ENCODE data around the gene CEL.

The CEL gene

DNA sequence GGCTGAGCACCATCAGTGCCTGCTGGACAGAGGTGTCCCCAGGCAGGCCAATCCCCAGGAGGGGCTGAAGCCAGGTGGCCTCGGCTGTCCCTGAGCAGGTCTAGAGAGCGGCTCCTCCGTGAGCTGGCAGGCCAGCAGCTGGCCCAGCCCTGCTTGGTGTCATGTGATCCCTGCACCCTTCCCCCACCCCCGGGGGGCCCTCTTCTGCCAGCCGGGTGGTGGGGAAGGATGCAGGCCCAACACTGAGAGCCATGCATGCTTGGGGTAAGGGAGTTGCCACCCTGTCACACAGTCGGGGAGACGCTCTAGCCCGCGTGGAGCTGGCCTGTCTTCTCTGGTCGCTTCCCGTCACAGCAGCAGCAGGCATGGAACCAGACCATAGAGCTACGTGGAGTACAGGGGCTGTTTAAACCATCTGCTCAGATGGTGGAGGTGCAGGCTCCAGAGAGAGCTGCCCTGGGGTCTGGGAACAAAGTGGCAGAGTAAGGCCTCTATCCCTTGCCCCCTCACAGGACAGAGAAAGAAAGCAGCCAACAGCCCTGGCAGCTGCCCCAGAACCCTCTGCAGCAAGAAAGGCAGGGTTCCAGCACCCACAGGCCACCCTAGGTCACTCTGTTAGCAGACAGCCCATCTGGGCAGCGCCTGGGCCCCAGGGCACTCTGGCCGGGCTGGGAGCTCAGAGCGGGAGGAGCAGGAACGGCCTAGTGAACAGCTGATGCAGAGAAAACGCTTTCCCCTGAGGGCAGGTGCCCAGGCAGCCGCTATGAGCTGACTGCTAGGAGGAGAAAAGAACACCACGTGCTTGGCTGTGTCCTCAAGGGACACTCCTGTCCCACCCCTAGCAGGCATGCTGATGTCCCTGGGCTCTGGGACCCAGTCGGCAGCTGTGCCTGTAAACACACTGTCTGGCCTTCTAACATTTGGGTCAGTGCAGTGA is 52.4 kb downstream of the CEL start:
- no peak for DNase-seq
- H3K4me1 Mint-ChIP-seq, result peaks cover 52 to 72% of the 10 kb centered on the region in 2 donors
- peaks cover 19 to 29% of the 10 kb centered on the region in 2 donors for H3K36me3 Mint-ChIP-seq

DNA sequence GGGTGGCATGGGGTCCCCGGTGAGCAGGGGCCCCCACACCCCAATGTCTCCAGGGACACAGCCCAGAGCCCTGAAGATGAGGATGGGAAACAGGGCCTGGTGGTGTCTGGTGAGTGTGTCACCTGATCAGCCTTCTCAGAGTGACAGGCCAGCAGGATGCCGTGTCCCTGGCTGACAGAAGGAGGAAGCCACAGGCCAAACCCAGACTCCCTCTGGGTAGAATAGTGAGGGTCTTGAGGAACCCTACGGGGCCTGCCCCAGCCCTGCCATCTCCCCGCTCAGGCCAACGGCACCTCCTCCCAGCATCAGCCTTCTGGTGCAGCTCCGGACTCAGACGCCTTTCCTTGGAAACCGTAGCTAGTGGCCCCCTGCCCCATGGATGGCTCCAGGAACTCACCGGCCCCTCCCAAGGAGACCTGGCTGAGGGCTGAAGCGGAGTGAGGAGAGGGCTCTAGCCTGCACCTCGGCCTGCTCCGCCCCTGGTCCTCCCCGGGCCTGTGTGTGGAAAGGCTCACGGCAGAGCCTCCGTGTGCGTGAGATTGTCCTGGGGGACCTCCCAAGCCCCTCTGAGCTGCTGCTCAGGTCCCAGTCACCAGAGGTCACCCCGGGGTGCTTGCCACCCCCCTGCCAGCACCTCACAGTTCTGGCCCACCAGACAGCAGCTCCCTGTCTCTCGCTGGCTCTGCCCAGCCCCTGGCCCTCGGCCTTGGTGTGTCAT is 53.3 kb downstream of the CEL start:
- Mint-ChIP-seq H3K27ac (peak overlapping the region; percentile 94), H3K9me3 (no peaks in the 10 kb centered on the region), H3K27me3 (no peaks in the 10 kb centered on the region), H3K36me3 (peaks cover 16 to 21% of the 10 kb centered on the region in 2 donors), H3K4me1 (peaks cover 56 to 80% of the 10 kb centered on the region in 2 donors), H3K4me3 (peak overlapping the region; percentile 55 to 75)
- DNase-seq (no peak), ATAC-seq (replicated peaks) (peak; percentile 38 to 52)

More for the DNA sequence above, 52.4 kb downstream of the CEL start:
- H3K27ac Mint-ChIP-seq, result peak overlapping the region; percentile 94
- H3K4me3 Mint-ChIP-seq, result peak overlapping the region; percentile 67 to 75
- H3K9me3 Mint-ChIP-seq, result no peaks in the 10 kb centered on the region
- peak; percentile 58 to 66 for ATAC-seq (replicated peaks)
- no peaks in the 10 kb centered on the region for H3K27me3 Mint-ChIP-seq

DNA sequence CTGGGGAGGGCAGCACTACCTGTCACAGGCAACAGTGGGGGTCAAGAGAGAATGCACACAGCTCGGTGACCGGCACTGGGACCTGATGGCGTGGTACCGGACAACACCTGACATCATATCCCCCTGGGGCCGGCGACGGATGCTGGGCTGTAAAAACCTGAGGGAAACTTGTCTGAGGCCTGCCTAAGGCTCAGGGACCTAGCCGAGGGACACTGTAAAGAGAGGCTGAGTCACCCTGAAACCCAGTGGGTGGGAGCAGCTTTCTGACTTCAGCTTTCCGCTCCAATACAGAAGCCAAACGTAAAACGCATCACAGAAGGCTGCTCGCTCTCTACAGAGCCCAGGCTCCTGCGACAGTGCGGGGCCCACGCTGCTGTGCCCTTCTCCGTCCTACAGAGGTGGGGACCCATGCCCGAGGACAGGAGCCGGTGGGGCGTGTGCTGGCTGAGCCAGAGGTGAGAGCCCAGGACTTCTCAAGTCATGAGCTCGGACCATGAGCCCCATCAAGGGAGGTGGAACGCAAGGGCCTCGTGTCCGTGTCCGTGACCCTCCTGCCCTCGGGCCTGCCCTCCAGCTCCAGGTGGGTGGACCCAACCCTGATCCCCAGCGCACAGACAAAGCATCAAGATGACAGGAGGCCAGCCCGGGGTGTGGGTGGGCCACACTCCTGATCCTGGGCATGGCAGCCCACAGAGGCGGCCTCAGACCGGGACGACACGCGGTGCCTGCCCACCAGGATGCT is 54.0 kb downstream of the CEL start:
- Mint-ChIP-seq H3K9me3 (no peaks in the 10 kb centered on the region), H3K4me1 (peaks cover 60 to 83% of the 10 kb centered on the region in 2 donors), H3K36me3 (peaks cover 12 to 17% of the 10 kb centered on the region in 2 donors), H3K4me3 (peak overlapping the region; percentile 73 to 75), H3K27ac (peak overlapping the region; percentile 94), H3K27me3 (no peaks in the 10 kb centered on the region)
- DNase-seq (peak; percentile 71), ATAC-seq (replicated peaks) (peak; percentile 81 to 83)

DNA sequence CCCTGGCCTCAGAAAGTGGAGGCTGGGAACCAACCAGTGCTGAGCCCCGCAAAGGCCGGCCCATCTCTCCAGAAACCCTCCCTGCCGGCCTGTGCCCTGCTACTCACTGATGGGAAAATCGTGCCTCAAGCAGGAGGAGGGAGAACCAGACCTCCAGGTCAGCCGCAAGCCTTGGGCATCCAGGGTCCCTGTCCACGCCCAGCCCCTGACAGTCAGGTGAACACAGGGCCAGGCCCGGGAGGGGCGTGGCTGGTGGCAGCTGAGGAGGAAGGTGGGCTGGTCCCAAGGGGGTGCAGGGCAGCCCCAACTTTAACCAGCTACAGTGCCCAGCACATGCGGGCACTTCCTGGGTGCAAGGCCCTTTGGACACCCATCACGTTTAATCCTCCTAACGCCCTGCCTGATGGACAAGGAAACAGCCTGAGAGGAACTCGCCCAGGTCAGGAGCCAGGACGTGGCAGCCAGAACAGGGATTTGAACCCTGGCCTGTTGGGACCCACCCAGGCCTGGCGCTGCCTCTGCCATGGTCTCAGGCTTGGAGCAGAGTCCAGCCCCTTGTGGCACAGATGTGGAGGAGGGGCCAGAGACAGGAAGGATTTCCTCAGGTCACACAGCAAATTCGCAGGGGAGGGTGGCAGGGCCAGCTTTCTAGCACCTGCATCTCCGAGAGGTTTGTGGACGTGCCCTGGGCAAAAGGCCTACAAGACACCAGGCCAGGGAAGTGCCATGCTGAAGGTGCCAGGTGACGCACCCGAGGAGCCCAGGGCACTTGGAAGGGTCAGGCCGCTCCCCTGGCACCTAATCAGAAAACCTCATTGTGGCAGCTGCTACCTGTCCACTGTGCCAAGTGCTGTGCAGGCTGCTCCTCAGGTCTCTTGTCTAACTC is 54.8 kb downstream of the CEL start:
- Mint-ChIP-seq H3K27ac (peak overlapping the region; percentile 93), H3K4me3 (peak overlapping the region; percentile 39 to 73), H3K27me3 (no peaks in the 10 kb centered on the region), H3K4me1 (peaks cover 62 to 85% of the 10 kb centered on the region in 2 donors), H3K9me3 (no peaks in the 10 kb centered on the region), H3K36me3 (peaks cover 10 to 15% of the 10 kb centered on the region in 2 donors)
- DNase-seq, result no peak
- no peak for ATAC-seq (replicated peaks)

DNA sequence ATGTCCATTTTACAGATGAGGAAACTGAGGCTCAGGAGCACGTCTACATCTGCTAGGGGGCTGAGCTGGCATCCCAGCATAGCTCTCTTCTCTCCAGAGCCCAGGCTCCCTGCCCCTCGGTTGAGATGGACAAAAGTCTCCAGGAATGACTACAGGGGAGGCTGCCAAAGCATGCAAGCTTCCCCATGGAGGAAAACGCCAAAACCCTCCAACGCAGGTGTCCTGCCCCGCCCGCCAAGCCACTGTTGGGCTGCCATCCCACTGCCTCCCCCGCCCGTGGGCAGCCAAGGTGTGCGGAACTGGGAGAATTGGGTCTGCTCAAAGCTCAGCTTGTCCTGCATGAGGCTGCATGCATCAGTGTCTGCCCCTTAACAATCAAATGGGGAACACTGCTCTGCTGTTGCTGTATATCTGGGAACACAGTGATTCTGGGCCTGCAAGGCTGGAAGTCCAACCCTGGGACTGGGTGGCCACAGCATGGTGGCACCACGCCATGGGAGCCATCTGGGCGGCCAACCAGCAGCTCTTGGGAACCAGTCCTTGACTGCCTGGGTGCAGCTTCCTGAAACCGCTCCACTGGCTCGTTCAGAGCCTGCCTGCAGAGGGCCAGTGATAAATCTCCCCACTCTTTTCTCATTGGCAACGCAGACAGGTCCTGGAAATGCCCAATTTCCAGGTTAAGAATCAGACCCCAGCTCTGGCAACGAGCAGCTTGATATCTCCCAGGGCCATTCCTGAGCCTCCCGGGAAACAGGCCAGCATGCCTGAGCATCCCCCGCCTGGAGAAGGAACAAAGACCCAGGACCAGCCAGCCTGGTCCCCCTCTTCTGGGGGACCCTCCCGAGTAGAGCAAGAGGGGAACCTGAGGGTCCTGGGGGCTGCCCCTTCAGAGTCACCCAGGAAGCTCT is 55.7 kb downstream of the CEL start:
- Mint-ChIP-seq H3K4me1 (peaks cover 61 to 81% of the 10 kb centered on the region in 2 donors), H3K36me3 (peaks cover 6 to 10% of the 10 kb centered on the region in 2 donors), H3K4me3 (peak overlapping the region in 1 of 2 donors; percentile 63), H3K27ac (no peak overlapping the region), H3K9me3 (no peaks in the 10 kb centered on the region), H3K27me3 (no peaks in the 10 kb centered on the region)
- DNase-seq (no peak), ATAC-seq (replicated peaks) (no peak)

DNA sequence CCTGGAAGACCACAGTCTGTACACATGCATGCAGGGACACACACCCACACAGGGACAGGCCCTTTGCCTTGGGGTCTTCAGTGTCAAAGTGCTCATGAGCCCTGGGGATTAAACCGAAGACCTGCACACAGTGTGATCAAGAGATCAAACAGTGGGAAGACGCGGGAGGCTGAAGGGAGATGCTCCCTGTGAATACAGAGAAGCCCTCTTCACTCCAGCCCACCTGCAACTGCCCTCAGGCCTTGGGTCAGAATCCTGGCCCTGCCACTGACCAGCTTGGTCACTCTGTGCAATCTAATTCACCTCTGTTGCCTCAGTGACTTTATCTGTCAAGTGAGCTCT is 56.4 kb downstream of the CEL start:
- H3K36me3 Mint-ChIP-seq, result peaks cover 6 to 7% of the 10 kb centered on the region in 2 donors
- H3K27me3 Mint-ChIP-seq, result no peaks in the 10 kb centered on the region
- peaks cover 55 to 75% of the 10 kb centered on the region in 2 donors for H3K4me1 Mint-ChIP-seq
- ATAC-seq (replicated peaks), result no peak
- DNase-seq, result no peak
- no peaks in the 10 kb centered on the region for H3K9me3 Mint-ChIP-seq
- H3K27ac Mint-ChIP-seq, result no peak overlapping the region
- H3K4me3 Mint-ChIP-seq, result peak overlapping the region in 1 of 2 donors; percentile 63

DNA sequence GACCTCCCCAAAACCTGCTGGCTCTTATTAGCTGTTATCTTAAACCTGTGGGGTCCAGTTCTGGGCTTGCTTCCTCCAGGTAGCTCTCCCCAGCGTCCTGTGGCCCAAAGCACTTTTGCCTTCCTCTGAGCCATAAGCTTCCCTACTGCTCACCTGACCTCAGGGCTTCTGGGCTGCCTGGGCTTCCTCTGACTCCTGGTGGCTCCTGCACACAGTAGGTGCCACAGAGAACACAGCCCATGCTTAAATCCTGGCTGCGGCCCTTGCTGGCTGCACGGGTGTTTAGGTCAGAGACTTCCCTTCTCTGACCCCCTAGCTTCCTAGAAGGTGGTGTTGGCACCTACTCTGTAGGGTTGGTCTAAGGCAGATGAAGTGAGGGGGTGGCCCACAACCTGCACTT is 56.8 kb downstream of the CEL start:
- peaks cover 53 to 75% of the 10 kb centered on the region in 2 donors for H3K4me1 Mint-ChIP-seq
- H3K27ac Mint-ChIP-seq, result no peak overlapping the region
- DNase-seq (no peak), ATAC-seq (replicated peaks) (no peak)
- H3K9me3 Mint-ChIP-seq, result no peaks in the 10 kb centered on the region
- H3K36me3 Mint-ChIP-seq, result peaks cover 6 to 7% of the 10 kb centered on the region in 2 donors
- H3K4me3 Mint-ChIP-seq, result peak overlapping the region; percentile 26 to 67
- H3K27me3 Mint-ChIP-seq, result no peaks in the 10 kb centered on the region

DNA sequence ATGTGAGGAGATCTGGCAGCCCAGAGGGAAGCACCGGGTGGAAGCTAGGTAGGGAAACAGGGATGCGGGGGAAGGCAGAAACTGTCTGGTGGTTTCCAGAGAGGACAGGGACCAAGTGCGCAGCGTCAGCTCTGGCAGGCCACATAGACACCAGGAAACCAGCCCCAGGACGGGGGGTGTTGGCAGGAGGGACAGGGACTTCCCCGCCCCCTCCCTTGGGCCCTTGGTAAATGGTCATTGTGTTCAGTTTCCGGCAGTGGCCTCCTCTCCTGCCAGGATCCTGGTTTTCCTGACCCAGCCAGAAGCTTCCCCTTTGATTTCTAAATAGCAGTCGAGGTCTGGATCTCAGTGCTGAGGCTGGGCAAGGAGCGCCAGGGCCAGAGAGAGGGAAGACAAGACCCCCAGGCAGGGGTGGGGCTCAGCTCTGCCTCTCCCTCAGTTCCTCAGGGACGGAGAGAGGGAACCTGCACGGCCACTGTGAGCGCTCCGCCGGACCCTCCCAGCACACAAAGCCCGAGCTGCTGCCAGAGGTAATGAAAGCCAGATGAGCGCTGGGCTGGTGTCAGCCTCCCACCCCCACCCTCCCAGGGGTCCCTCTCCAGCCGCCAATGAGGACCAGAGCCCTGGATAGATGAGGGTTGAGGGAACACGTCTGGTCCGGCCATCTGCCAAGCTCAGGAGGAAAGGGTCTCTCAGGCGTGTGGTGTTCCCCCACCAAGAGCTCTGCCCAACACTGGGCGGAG is 57.5 kb downstream of the CEL start:
- Mint-ChIP-seq H3K36me3 (peaks cover 7 to 8% of the 10 kb centered on the region in 2 donors), H3K4me1 (peaks cover 53 to 75% of the 10 kb centered on the region in 2 donors), H3K27me3 (no peaks in the 10 kb centered on the region), H3K9me3 (no peaks in the 10 kb centered on the region), H3K4me3 (peak overlapping the region; percentile 81 to 82), H3K27ac (peak overlapping the region; percentile 33)
- no peak for ATAC-seq (replicated peaks)
- DNase-seq, result no peak

DNA sequence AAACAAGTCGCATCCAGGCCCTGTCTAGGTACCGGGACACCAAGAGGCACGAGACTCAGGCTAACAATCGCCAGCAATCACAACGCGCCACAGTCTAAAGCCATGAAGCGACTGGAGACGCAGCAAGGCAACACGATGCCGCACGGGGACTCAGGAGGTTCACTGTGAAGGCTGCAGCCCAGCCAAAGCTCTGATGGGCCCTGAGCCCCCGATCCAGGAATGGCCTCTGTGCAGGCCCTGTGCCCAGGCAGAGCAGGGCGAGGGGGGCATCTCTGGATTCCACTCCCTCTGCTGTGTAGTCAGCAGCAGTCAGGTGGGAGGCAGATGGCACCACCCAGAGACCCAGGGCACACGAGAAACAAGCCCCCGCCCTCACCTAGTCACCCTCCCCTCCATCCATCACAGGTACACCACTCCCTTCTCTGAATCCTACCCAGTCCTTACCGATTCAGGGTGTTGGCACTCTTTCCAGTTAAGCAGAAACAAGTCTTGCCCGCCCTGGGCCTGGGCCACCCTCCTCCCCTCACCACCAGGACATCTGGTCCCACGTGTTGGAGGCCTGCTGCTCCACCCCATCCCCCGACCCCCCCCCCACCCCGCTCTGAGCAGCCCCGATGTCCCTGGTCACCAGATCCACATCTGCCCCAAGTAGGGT is 58.2 kb downstream of the CEL start:
- Mint-ChIP-seq H3K4me3 (peak overlapping the region; percentile 81 to 82), H3K4me1 (peaks cover 51 to 75% of the 10 kb centered on the region in 2 donors), H3K27ac (peak overlapping the region; percentile 76), H3K27me3 (no peaks in the 10 kb centered on the region), H3K36me3 (peaks cover 7 to 8% of the 10 kb centered on the region in 2 donors), H3K9me3 (no peaks in the 10 kb centered on the region)
- DNase-seq (no peak), ATAC-seq (replicated peaks) (no peak)

DNA sequence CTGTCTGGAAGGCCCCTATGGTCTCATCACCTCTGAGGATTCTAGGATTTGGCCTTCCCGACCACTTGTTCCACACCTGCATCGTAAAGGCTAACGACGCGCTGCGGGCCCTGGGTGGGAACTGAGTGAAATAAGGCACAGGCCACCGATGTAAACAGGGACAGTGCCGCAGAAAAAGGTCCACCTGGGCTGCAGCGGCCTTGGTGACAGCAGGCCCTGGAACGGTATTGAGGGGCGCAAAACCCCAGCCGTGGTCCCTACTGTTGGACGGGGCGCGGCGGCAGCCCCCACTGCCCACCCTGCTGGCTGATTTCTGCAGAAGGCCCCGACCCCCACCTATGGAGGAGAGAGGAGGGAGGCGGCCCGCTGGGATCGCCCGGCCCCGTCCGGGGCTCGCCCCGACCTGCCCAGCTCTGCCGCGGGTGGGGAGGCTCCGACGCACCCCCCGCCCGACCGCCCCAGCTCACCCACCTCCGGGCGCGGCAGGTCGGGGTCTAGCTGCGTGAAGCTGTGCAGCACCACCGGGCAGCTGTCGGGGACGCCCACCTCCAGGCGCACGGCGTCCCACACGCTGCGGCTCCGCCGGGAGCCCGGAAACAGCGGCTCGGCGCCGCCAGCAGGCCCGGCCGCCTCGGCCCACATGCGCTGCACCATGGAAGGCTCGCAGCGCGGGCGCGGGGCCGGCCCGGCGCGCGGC is 58.9 kb downstream of the CEL start:
- ATAC-seq (replicated peaks) (peak in 1 of 2 donors; percentile 0), DNase-seq (no peak)
- no peaks in the 10 kb centered on the region for H3K9me3 Mint-ChIP-seq
- no peaks in the 10 kb centered on the region for H3K27me3 Mint-ChIP-seq
- H3K36me3 Mint-ChIP-seq, result peaks cover 7 to 8% of the 10 kb centered on the region in 2 donors
- peak overlapping the region; percentile 76 for H3K27ac Mint-ChIP-seq
- peaks cover 48 to 74% of the 10 kb centered on the region in 2 donors for H3K4me1 Mint-ChIP-seq
- peak overlapping the region; percentile 81 to 82 for H3K4me3 Mint-ChIP-seq
